Testis (tissue), 3 donors: ENCODE data around the gene ICAM1. TPM values are rescaled to one million over a fixed set of nuclear protein-coding genes. Genes with fewer than 3 reads are reported as not detected.

Source experiments
- DNase-seq: peaks from one replicate; pipeline ENCODE4 v3.0.0-alpha.2; 2019
- H3K27ac ChIP-seq, 2 donors: fragments of 200-600 bp; sonication (generic); one replicate each; pipeline ENCODE4 v1.5.1; 2019
- H3K27me3 ChIP-seq: fragments of 200-600 bp; sonication (generic); one replicate; pipeline ENCODE4 v1.5.1; 2019
- H3K36me3 ChIP-seq: fragments of 200-600 bp; sonication (generic); one replicate; pipeline ENCODE4 v1.5.1; 2017; ENCODE audit warnings: low read depth; ENCODE audit errors: missing control alignments
- H3K4me1 ChIP-seq: fragments of 200-600 bp; sonication (generic); one replicate; pipeline ENCODE4 v1.5.1; 2019
- H3K4me3 ChIP-seq, 2 donors: fragments of 200-600 bp; sonication (generic); one replicate each; pipeline ENCODE4 v1.5.1; 2017 to 2019
- H3K9me3 ChIP-seq: fragments of 200-600 bp; sonication (generic); one replicate; pipeline ENCODE4 v1.5.1; 2017
- POLR2A ChIP-seq: fragments of 450-650 bp; IDR thresholded peaks from one replicate; pipeline ENCODE4 v1.6.1; 2017; ENCODE audit warnings: antibody characterized with exemption, mild to moderate bottlenecking, moderate library complexity
- WGBS, 2 donors: methylation state at CpG; one replicate each; pipeline ENCODE4 v1.1.5; 2018; 5-methylcytosine and 5-hydroxymethylcytosine counted together
- intact Hi-C: fragments of 100-400 bp; cut with DNase I; formaldehyde crosslinking; loops from one replicate; pipeline ENCODE4 v1.15.1; 2023; ENCODE audit warnings: low total_unique reads
- polyA plus RNA-seq: library from polyadenylated mRNA; stranded (reverse); fragments of 350-450 nt; fragmentation: Illumina TruSeq; extraction: RNeasy Lipid Tissue Mini Kit (QIAGEN cat#74804); gene quantifications from one replicate; pipeline ENCODE4 v1.2.3, GENCODE V29; 2014; ENCODE audit warnings: low read depth, low replicate concordance; ENCODE audit not compliant: insufficient read depth
- total RNA-seq, 2 donors: library from RNA; depleted of rRNA; stranded (reverse); fragments of >200 nt; gene quantifications; one replicate each; pipeline ENCODE4 v1.2.3, GENCODE V29; 2016
- TF ChIP-seq, protein P1 (sequence below), 3 experiments: fragments of 450-650 bp in 2 of 3; fragments of 200-600 bp in 1 of 3; sonication (generic) in 1 of 3; IDR thresholded peaks; one replicate each; pipeline ENCODE4 v1.5.1; 2016 to 2019; ENCODE audit warnings: antibody characterized with exemption in 3 of 3, mild to moderate bottlenecking in 2 of 3, moderate library complexity in 1 of 3

The ICAM1 gene
- total and polyA plus RNA-seq, 3 donors from 2014 or later: 10.1 to 18.0 (median 14.3) TPM

DNA sequence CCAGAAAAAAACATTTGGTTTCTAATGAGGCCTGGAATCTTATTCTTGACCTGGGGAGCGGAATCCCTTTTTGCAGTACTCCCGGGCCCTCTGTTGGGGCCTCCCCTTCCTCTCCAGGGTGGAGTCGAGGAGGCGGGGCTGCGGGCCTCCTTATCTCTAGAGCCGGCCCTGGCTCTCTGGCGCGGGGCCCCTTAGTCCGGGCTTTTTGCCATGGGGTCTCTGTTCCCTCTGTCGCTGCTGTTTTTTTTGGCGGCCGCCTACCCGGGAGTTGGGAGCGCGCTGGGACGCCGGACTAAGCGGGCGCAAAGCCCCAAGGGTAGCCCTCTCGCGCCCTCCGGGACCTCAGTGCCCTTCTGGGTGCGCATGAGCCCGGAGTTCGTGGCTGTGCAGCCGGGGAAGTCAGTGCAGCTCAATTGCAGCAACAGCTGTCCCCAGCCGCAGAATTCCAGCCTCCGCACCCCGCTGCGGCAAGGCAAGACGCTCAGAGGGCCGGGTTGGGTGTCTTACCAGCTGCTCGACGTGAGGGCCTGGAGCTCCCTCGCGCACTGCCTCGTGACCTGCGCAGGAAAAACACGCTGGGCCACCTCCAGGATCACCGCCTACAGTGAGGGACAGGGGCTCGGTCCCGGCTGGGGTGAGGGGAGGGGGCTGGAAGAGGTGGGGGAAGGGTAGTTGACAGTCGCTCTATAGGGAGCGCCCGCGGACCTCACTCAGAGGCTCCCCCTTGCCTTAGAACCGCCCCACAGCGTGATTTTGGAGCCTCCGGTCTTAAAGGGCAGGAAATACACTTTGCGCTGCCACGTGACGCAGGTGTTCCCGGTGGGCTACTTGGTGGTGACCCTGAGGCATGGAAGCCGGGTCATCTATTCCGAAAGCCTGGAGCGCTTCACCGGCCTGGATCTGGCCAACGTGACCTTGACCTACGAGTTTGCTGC lies 16.1 kb downstream of the ICAM1 start, which contains the start of gene ICAM4:
Gene ICAM4 (plus strand): TSS at position 153 of the 935 bp plus-strand sequence. CDS start 58 bp downstream, at position 211.
- Histone ChIP-seq H3K4me1 (peaks cover 40% of the 10 kb centered on the region), H3K36me3 (no peaks in the 10 kb centered on the region), H3K27me3 (no peaks in the 10 kb centered on the region), H3K4me3 (peak within 1 kb of the TSS in 1 of 2 donors; percentile 15), H3K27ac (no peak within 1 kb of the TSS), H3K9me3 (no peaks in the 10 kb centered on the region)
- no peak for TF ChIP-seq POLR2A
- TF ChIP-seq, protein P1, sequence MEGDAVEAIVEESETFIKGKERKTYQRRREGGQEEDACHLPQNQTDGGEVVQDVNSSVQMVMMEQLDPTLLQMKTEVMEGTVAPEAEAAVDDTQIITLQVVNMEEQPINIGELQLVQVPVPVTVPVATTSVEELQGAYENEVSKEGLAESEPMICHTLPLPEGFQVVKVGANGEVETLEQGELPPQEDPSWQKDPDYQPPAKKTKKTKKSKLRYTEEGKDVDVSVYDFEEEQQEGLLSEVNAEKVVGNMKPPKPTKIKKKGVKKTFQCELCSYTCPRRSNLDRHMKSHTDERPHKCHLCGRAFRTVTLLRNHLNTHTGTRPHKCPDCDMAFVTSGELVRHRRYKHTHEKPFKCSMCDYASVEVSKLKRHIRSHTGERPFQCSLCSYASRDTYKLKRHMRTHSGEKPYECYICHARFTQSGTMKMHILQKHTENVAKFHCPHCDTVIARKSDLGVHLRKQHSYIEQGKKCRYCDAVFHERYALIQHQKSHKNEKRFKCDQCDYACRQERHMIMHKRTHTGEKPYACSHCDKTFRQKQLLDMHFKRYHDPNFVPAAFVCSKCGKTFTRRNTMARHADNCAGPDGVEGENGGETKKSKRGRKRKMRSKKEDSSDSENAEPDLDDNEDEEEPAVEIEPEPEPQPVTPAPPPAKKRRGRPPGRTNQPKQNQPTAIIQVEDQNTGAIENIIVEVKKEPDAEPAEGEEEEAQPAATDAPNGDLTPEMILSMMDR (IDR thresholded peaks at IDR 0.05): no peak
- peak; percentile 61 for DNase-seq
- WGBS, 2 donors: 1 to 6% methylated on average over 33 to 49 of the region's 59 CpGs
- intact Hi-C loops: no loop called here

DNA sequence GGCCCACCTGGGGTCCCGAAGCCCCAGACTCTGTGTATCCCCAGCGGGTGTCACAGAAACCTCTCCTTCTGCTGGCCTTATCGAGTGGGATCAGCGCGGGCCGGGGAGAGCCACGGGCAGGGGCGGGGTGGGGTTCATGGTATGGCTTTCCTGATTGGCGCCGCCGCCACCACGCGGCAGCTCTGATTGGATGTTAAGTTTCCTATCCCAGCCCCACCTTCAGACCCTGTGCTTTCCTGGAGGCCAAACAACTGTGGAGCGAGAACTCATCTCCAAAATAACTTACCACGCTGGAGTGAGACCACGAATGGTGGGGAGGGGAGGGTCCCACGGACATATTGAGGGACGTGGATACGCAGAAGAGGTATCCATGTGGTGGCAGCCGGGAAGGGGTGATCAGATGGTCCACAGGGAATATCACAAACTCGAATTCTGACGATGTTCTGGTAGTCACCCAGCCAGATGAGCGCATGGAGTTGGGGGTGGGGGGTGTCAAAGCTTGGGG lies 17.8 kb downstream of the ICAM1 start:
- DNase-seq: no peak
- H3K27ac ChIP-seq: no peak overlapping the region
- intact Hi-C loops: no loop called here
- peaks cover 40% of the 10 kb centered on the region for H3K4me1 ChIP-seq
- H3K9me3 ChIP-seq: no peaks in the 10 kb centered on the region
- H3K27me3 ChIP-seq: peaks cover 5% of the 10 kb centered on the region
- H3K4me3 ChIP-seq: no peak overlapping the region
- TF ChIP-seq, protein P1 (IDR thresholded peaks at IDR 0.05): no peak
- TF ChIP-seq POLR2A: no peak
- H3K36me3 ChIP-seq: no peaks in the 10 kb centered on the region
- WGBS, 2 donors: 10% methylated on average over 23 of the region's 23 CpGs

DNA sequence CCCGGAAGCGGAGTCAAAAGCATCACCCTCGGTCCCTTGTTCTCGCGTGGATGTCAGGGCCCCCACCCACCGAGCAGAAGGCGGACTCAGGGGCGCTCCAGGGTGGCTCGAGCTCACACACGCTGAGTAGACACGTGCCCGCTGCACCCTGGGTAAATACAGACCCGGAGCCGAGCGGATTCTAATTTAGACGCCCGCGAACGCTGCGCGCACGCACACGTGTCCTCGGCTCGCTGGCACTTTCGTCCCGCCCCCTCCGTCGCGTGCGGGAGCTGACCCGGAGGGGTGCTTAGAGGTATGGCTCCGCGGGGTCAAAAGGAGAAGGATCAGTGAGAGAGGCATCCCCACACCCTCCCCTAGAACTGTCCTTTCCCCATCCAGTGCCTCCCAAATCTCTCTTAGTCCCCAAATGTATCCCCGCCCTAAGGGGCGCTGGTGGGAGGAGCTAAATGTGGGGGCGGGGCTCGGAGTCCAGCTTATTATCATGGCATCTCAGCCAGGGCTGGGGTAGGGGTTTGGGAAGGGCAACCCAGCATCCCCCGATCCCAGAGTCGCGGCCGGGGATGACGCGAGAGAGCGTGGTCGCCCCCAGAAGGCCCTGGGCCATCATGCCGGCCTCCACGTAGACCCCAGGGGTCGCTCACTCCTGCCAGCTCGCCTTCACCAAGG lies 18.4 kb downstream of the ICAM1 start:
- H3K27ac ChIP-seq: no peak overlapping the region
- TF ChIP-seq, protein P1 (IDR thresholded peaks at IDR 0.05): no peak
- no peak for TF ChIP-seq POLR2A
- no peaks in the 10 kb centered on the region for H3K36me3 ChIP-seq
- H3K27me3 ChIP-seq: peaks cover 5% of the 10 kb centered on the region
- no peak for DNase-seq
- H3K9me3 ChIP-seq: no peaks in the 10 kb centered on the region
- peak overlapping the region; percentile 4 to 38 for H3K4me3 ChIP-seq
- intact Hi-C loops: no loop called here
- peaks cover 40% of the 10 kb centered on the region for H3K4me1 ChIP-seq
- 1 to 2% methylated on average over 42 to 48 of the region's 50 CpGs for WGBS, 2 donors

DNA sequence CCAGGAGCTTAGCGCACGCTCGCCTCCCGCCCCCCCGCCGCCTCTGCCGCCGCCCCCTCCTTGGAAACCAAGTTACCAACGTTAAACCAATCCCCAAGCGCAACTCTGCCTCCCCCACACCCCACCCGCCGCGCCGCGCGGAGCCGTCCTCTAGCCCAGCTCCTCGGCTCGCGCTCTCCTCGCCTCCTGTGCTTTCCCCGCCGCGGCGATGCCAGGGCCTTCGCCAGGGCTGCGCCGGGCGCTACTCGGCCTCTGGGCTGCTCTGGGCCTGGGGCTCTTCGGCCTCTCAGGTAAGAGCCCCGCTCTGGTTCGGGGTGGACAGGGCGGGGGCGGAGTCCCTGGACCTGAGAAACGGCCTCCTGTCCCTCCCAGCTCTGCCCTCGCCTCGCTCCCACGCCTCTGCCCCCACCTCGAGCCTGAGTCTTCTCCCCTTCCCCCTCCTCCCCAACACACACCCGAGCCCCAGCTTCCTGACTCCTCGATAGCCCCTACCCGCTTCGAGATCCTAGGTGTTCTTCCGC lies 19.0 kb downstream of the ICAM1 start, which contains the start of gene ICAM5:
Gene ICAM5 (plus strand): TSS at position 117 of the 521 bp plus-strand sequence. CDS start 92 bp downstream, at position 209.
- TF ChIP-seq, protein P1 (IDR thresholded peaks at IDR 0.05): no peak
- TF ChIP-seq POLR2A: no peak
- intact Hi-C loops: no loop called here
- Histone ChIP-seq H3K4me1 (peaks cover 40% of the 10 kb centered on the region), H3K27ac (no peak within 1 kb of the TSS), H3K36me3 (no peaks in the 10 kb centered on the region), H3K27me3 (peaks cover 5% of the 10 kb centered on the region), H3K9me3 (no peaks in the 10 kb centered on the region), H3K4me3 (peak within 1 kb of the TSS; percentile 4 to 40)
- 0 to 1% methylated on average over 35 to 45 of the region's 45 CpGs for WGBS, 2 donors
- no peak for DNase-seq
